ENCODE results near the gene PPP1R13B.

Gene PPP1R13B

DNA sequence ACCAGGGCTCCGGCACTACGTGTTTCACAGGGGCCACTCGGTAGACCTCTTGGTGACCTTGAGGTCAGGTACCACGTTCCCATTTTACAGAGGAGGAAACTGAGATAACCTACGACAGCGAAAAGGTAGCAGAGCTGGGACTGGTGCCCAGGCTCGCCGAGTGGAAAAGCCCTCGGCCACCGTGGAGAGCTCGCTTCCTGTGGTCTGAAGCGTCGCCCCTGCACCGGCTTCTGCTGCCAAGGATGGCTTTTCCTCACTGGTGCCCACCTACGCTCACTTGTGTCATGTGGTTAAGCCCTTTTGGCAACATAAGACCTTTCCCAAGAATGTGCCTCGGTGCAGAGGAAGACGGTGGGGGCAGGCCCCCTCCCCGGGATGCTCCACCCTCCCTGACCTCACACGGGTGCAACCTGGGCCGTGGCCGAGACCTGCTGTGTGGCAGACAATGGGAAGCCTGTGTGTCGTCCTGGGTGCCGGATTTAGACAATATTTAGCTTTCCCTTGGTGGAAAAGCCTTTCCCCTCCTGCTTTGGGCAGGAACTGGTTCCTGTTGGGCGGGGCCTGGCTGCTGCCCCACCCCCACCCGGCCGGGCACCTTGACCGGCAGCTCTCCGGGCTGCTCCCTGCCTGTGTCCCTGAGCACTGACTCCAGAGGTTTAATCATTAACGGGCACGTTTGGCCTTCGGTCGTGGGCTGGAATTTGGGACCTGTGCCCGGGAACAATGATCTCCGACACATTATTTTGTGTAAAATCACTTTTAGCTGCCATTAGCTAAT, 32.4 kb upstream of the PPP1R13B start:
- DNase-seq = no peak

DNA sequence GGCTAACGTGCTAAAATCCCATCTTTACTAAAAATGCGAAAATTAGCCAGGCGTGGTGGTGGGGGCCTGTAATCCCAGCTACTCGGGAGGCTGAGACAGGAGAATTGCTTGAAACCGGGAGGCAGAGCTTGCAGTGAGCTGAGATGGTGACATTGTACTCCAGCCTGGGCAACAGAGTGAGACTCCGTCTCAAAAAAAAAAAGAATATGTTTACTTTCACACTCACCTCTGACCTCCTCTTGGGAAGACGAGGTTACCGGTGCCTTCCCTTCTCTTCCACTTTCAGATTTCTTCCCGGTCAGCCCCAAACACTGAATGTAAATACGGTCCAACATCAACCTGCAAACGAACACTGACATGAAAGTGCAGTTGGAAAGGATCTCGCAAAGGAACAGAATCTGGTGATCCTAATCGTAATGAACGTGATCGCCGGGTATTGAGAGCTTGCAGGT, 31.8 kb upstream of the PPP1R13B start:
- DNase-seq = no peak

- no peak for DNase-seq
Observed at GRCh38 chr14:103878180-103878579, 30.8 kb upstream of the PPP1R13B start.

GRCh38 chr14:103875010-103875409, 27.6 kb upstream of the PPP1R13B start:
- DNase-seq = no peak

DNA sequence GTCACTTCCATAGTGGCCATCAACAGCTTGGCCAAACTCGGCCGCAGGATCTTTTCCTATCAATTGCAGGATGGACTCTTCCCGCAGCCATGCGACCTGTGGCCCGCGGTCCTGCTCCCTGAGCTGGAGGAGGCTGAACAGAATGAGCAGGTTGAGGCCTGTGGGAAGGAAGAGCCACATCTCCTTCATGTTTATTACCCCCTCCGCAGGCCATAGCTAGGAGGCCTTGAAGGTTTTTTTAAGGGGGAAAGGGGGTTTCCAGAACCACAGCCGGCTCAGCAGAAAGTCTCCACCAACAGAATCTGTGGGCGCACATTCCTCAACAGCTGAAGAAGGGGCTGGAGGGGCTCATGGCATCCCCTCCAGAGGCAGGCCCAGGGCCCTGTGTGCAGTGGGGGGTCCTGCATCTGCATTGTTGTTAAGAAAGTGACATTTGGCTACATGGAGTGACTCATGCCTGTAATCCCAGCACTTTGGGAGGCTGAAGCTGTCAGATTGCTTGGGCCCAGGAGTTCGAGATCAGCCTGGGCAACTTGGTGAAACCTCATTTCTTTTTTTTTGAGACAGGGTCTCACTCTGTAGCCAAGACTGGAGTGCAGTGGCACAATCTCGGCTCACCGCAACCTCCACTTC, 25.2 kb upstream of the PPP1R13B start:
- DNase-seq = peak; percentile 21

DNA sequence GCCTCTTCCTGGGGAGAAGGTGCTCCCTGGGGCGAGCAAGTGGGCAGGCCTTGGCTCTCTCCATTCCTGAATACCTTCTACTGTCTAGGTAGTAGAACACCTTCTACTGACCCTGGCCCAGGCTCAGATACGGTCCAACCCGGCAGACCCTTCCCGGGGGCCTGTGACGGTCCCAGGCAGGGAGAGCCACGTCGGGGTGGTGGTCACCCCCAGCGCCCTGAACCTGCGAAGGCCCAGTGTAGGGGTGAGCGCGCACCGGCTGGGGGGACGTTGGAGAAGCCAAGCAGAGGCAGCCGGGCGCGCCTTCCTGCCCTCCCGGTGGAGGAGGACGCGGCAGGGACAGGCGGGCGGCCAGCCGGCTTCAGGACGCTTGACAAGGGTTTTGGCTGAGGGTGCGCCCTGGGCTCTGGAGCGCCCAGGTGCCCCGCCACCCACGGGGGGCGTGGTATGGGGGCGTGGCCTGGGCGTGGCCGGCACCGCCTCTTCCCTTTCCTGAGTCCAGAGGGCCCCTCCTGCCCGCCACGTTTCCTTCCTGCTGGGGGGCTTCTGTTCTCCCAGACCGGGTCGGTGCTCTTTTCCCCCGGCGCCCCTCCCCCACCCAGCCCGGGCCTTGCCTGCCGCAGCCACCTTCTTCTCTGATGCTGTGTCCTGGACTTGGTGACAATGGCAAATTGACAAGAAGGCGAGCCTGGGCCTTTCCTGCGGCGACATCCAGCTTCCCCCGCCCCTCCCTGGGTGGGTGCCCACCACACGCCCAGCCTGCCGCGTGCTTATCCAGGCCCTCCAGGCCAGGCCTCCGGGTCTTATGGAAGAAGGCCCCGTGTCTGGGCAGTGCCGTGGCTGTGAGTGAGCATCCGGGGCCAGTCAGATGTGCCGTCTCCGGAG, 24.5 kb upstream of the PPP1R13B start:
- peak; percentile 76 for DNase-seq

DNA sequence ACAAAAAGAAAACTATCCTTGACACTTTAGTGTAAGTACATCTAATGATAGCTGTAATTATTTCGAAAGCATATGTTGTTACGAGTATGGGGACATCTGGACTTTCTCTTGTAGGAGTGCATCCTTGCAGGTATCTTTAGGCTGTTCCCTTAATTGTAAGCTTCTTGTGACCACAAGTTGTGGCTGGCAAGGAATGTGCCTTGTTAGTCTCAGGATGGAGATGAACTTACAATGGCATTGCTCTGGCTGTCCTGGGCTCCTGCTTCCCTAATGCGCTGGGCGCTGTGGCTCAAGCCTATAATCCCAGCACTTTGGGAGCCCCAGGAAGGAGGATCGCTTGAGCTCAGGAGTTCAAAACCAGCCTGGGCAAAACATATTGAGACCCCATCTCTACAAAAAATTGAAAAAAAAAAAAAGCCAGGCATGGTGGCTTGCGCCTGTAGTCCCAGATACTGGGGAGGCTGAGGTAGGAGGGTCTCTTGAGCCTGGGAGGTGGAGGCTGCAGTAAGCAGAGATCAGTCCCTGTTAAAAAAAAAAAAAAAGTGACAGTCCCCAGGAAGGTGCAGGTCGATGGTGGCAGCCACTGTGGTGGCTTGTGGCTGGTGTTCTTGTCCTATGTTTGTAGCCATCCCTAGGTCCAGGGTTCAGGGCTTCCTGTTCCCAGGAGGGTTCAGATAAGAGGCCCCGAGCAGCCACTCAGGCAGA, 23.7 kb upstream of the PPP1R13B start:
- no peak for DNase-seq

GRCh38 chr14:103870144-103870876, 22.9 kb upstream of the PPP1R13B start:
- no peak for DNase-seq

GRCh38 chr14:103869406-103870143, 22.2 kb upstream of the PPP1R13B start:
- no peak for DNase-seq

DNA sequence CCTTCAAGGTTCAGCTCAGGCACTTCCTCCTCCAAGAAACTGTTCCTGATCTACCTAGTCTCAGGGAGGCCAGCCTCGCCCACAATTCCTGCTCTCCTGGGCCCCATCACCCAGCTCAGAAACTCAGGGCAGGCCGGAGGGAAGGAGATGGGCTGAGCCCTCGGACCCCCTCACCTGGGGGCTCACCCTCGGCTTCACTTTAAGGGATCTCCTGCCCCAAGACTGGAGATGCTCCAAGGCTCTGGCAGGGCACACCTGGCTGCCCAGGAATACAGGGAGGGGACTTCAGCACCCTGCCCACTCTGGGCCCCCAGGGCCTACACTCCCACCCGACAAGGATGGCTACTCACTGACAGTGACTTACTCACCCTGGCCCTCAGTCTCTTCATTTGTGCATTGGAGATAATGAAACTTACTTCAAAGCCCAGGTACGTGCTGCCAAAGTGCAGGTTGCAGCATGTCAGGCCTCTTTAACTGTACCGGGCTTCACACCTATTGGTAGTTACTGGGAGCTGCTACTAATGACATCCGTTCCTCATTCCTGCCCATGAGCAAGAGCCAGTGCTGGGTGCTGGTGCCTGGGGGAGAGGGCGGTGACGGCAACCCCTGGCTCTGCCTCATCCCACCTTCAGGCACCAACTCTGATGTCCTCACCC, 21.0 kb upstream of the PPP1R13B start:
- no peak for DNase-seq

- DNase-seq = no peak
Observed at GRCh38 chr14:103867523-103867953, 20.2 kb upstream of the PPP1R13B start.

GRCh38 chr14:103867020-103867419, 19.6 kb upstream of the PPP1R13B start:
- no peak for DNase-seq

- DNase-seq = no peak
Observed at GRCh38 chr14:103863245-103863644, 15.9 kb upstream of the PPP1R13B start.

DNA sequence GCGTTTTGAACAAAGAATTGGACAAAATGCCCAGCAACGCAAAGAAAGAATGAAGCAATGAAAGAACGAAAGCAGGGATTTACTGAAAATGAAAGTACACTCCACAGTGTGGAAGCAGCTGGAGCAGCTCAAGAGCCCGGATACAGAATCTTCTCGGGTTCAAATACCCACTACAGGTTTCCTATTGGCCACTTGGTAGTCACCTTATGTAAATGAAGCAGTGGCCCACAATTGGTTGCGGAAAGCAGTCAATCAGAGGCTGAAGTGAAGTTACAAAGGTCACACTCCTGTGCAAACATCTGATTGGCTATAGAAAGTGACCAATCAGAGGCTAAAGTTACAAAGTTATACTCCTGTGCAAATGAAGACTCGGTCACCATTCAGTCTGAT, 15.0 kb upstream of the PPP1R13B start:
- DNase-seq = no peak

GRCh38 chr14:103861413-103862392, 14.3 kb upstream of the PPP1R13B start:
- no peak for DNase-seq

- no peak for DNase-seq
Observed at GRCh38 chr14:103859416-103860202, 12.2 kb upstream of the PPP1R13B start.

- no peak for DNase-seq
Observed at GRCh38 chr14:103858063-103858781, 10.8 kb upstream of the PPP1R13B start.

- DNase-seq = no peak
Observed at GRCh38 chr14:103857256-103857655, 9.9 kb upstream of the PPP1R13B start.
